H9 (cell line): Measurements from ENCODE around the gene TOMM70. TPM values are rescaled to one million over a fixed set of nuclear protein-coding genes. Genes with fewer than 3 reads are reported as not detected.
A peak's percentile ranks its signal among the peaks of the same experiment; 100 is the strongest.

Source experiments
- DNase-seq: peaks from one replicate; pipeline ENCODE4 v3.0.0-alpha.2; 2017
- H2AFZ ChIP-seq: one replicate; pipeline ENCODE4 v1.6.1; 2013; ENCODE audit warnings: mild to moderate bottlenecking, low read length, control low read depth, moderate library complexity
- H2AK5ac ChIP-seq: 2 replicates; pipeline ENCODE4 v1.6.1; 2013; ENCODE audit warnings: low read length, control low read depth, mixed read lengths; ENCODE audit not compliant: insufficient read length
- H2BK120ac ChIP-seq: one replicate; pipeline ENCODE4 v1.6.1; 2013; ENCODE audit warnings: low read depth, mild to moderate bottlenecking, low read length, control low read depth, inconsistent platforms; ENCODE audit not compliant: poor library complexity, severe bottlenecking
- H2BK12ac ChIP-seq: 2 replicates; pipeline ENCODE4 v1.6.1; 2013; ENCODE audit warnings: low read length, control low read depth, mixed read lengths, low read depth; ENCODE audit not compliant: insufficient read length
- H2BK15ac ChIP-seq: 2 replicates; pipeline ENCODE4 v1.6.1; 2013; ENCODE audit warnings: low read depth, low read length, control low read depth
- H2BK20ac ChIP-seq: one replicate; pipeline ENCODE4 v1.6.1; 2013; ENCODE audit warnings: low read depth, mild to moderate bottlenecking, low read length, control low read depth, inconsistent platforms; ENCODE audit not compliant: poor library complexity, severe bottlenecking
- H2BK5ac ChIP-seq: 2 replicates; pipeline ENCODE4 v1.6.1; 2013; ENCODE audit warnings: low read length, control low read depth, mixed read lengths; ENCODE audit not compliant: insufficient read length
- H3K14ac ChIP-seq: 2 replicates; pipeline ENCODE4 v1.6.1; 2013; ENCODE audit warnings: low read length, control low read depth; ENCODE audit not compliant: insufficient read depth
- H3K18ac ChIP-seq: 2 replicates; pipeline ENCODE4 v1.6.1; 2013; ENCODE audit warnings: low read depth, mild to moderate bottlenecking, mixed read lengths, low read length, control low read depth; ENCODE audit not compliant: insufficient read length
- H3K23ac ChIP-seq: 2 replicates; pipeline ENCODE4 v1.6.1; 2013; ENCODE audit warnings: low read length, control low read depth, mixed read lengths, low read depth; ENCODE audit not compliant: insufficient read length
- H3K23me2 ChIP-seq: 2 replicates; pipeline ENCODE4 v1.6.1; 2013; ENCODE audit warnings: low read depth, mild to moderate bottlenecking, mixed read lengths, low read length, control low read depth; ENCODE audit not compliant: insufficient read length, poor library complexity, severe bottlenecking
- H3K27ac ChIP-seq: 2 replicates; pipeline ENCODE4 v1.5.1; 2013; ENCODE audit warnings: low read length, control low read depth, mixed read lengths, low read depth; ENCODE audit not compliant: insufficient read length
- H3K27me3 ChIP-seq: 2 replicates; pipeline ENCODE4 v1.6.1; 2013; ENCODE audit warnings: low read length, control low read depth, inconsistent platforms; ENCODE audit not compliant: insufficient read depth
- H3K4ac ChIP-seq: 2 replicates; pipeline ENCODE4 v1.6.1; 2013; ENCODE audit warnings: low read depth, mild to moderate bottlenecking, control low read depth, inconsistent platforms, low read length, moderate library complexity
- H3K4me1 ChIP-seq: 2 replicates; pipeline ENCODE4 v1.6.1; 2013; ENCODE audit warnings: low read length, control low read depth, inconsistent platforms; ENCODE audit not compliant: insufficient read depth
- H3K4me2 ChIP-seq: 2 replicates; pipeline ENCODE4 v1.6.1; 2013; ENCODE audit warnings: low read length, control low read depth, mixed read lengths; ENCODE audit not compliant: insufficient read length, insufficient read depth
- H3K56ac ChIP-seq: 2 replicates; pipeline ENCODE4 v1.6.1; 2013; ENCODE audit warnings: low read depth, mild to moderate bottlenecking, mixed read lengths, low read length, control low read depth; ENCODE audit not compliant: insufficient read length
- H3K79me1 ChIP-seq: 2 replicates; pipeline ENCODE4 v1.6.1; 2013; ENCODE audit warnings: low read depth, mild to moderate bottlenecking, moderate library complexity, low read length, control low read depth, inconsistent platforms; ENCODE audit not compliant: insufficient read depth, poor library complexity, severe bottlenecking
- H3K79me2 ChIP-seq: 2 replicates; pipeline ENCODE4 v1.6.1; 2013; ENCODE audit warnings: low read length, control low read depth, inconsistent platforms; ENCODE audit not compliant: insufficient read depth
- H3K9ac ChIP-seq: 2 replicates; pipeline ENCODE4 v1.6.1; 2013; ENCODE audit warnings: low read length, control low read depth, mixed read lengths; ENCODE audit not compliant: insufficient read length; ENCODE audit errors: extremely low read depth
- H3K9me3 ChIP-seq: one replicate; pipeline ENCODE4 v1.6.1; 2013; ENCODE audit warnings: low read depth, low read length, inconsistent platforms; ENCODE audit not compliant: control insufficient read depth
- H3T11ph ChIP-seq: one replicate; pipeline ENCODE4 v1.6.1; 2013; ENCODE audit warnings: mild to moderate bottlenecking, low read length, control low read depth, inconsistent platforms
- H4K20me1 ChIP-seq: one replicate; pipeline ENCODE4 v1.6.1; 2013; ENCODE audit not compliant: control insufficient read depth, insufficient read length, insufficient read depth
- H4K5ac ChIP-seq: 2 replicates; pipeline ENCODE4 v1.6.1; 2013; ENCODE audit warnings: low read depth, mild to moderate bottlenecking, mixed read lengths, low read length, control low read depth; ENCODE audit not compliant: insufficient read length
- H4K8ac ChIP-seq: replicated peaks from 2 replicates; pipeline ENCODE4 v1.6.1; 2013; ENCODE audit warnings: low read length, control low read depth, mixed read lengths, low read depth; ENCODE audit not compliant: insufficient read length
- H4K91ac ChIP-seq: 2 replicates; pipeline ENCODE4 v1.6.1; 2013; ENCODE audit warnings: low read depth, mild to moderate bottlenecking, moderate library complexity, mixed read lengths, low read length, control low read depth; ENCODE audit not compliant: insufficient read length
- H3K27ac Mint-ChIP-seq, 3 experiments: 2 replicates in 2 of 3; 3 replicates in 1 of 3; pipeline ENCODE4 v1.8.0; 2020 to 2021; ENCODE audit warnings: mixed read lengths in 3 of 3, mild to moderate bottlenecking in 1 of 3, moderate library complexity in 1 of 3
- H3K27me3 Mint-ChIP-seq: 2 replicates; pipeline ENCODE4 v1.8.0; 2021; ENCODE audit warnings: low read depth, mild to moderate bottlenecking, moderate library complexity, mixed read lengths
- H3K36me3 Mint-ChIP-seq, 3 experiments: 2 replicates in 2 of 3; 3 replicates in 1 of 3; pipeline ENCODE4 v1.8.0; 2020 to 2021; ENCODE audit warnings: low read depth in 3 of 3, mixed read lengths in 3 of 3; ENCODE audit not compliant: insufficient read depth in 1 of 3
- H3K4me1 Mint-ChIP-seq, 2 experiments: 2 replicates each; pipeline ENCODE4 v1.8.0; 2020; ENCODE audit warnings: mixed read lengths in 2 of 2
- H3K4me3 Mint-ChIP-seq, 2 experiments: 2 replicates in 1 of 2; 3 replicates in 1 of 2; pipeline ENCODE4 v1.8.0; 2020 to 2021; ENCODE audit warnings: mild to moderate bottlenecking in 2 of 2, mixed read lengths in 2 of 2, moderate library complexity in 1 of 2
- H3K9me3 Mint-ChIP-seq, 2 experiments: 2 replicates in 1 of 2; 3 replicates in 1 of 2; pipeline ENCODE4 v1.8.0; 2020; ENCODE audit warnings: mild to moderate bottlenecking in 2 of 2, mixed read lengths in 2 of 2, moderate library complexity in 1 of 2
- CTCF ChIP-seq: fragments of 200-600 bp; sonication (generic); conservative IDR thresholded peaks from 3 replicates; pipeline ENCODE4 v1.8.0; 2021; ENCODE audit warnings: antibody characterized with exemption, mild to moderate bottlenecking
- WGBS: extraction: QIAGEN DNeasy Blood & Tissue Kit; methylation state at CpG from one replicate; pipeline ENCODE4 v1.1.7; 2013; ENCODE audit warnings: missing lambda C conversion rate, low lambda C conversion rate, mixed read lengths; ENCODE audit not compliant: insufficient read length; ENCODE audit errors: extremely low coverage; 5-methylcytosine and 5-hydroxymethylcytosine counted together
- total RNA-seq: library from RNA; stranded (reverse); gene quantifications from 2 replicates; pipeline ENCODE4 v1.2.1, GENCODE V29; 2021

The TOMM70 gene
- total RNA-seq, 1 experiment from 2014 or later, result 53.0 TPM

- peak overlapping the region; percentile 14 for H3K4me2 ChIP-seq
- H3K27ac ChIP-seq, result no peak overlapping the region
- no peak overlapping the region for H2BK120ac ChIP-seq
- H2AFZ ChIP-seq, result no peak overlapping the region
- peaks cover 2% of the 10 kb centered on the region for H3K79me1 ChIP-seq
- no peak for TF ChIP-seq CTCF
- H3K14ac ChIP-seq, result no peak overlapping the region
- no peak overlapping the region for H3K4ac ChIP-seq
- H3K9ac ChIP-seq, result no peak overlapping the region
- no peak overlapping the region for H4K91ac ChIP-seq
- H3K4me1 Mint-ChIP-seq, result peaks cover 38 to 43% of the 10 kb centered on the region in 2 experiments
- H3K4me1 ChIP-seq, result peaks cover 5% of the 10 kb centered on the region; the same call in 1 of the 2 replicates
- no peak overlapping the region for H2BK5ac ChIP-seq
- no peaks in the 10 kb centered on the region for H3K27me3 ChIP-seq
- no peak overlapping the region for H3K23ac ChIP-seq
- no peak overlapping the region; a peak in 1 of 7 replicates for H3K27ac Mint-ChIP-seq
- H2BK15ac ChIP-seq, result no peak overlapping the region
- H3T11ph ChIP-seq, result no peak overlapping the region
- no peaks in the 10 kb centered on the region for H3K9me3 ChIP-seq
- peaks cover 2 to 6% of the 10 kb centered on the region in 2 experiments; a peak in 2 of 5 replicates for H3K9me3 Mint-ChIP-seq
- no peaks in the 10 kb centered on the region for H3K27me3 Mint-ChIP-seq
- H3K18ac ChIP-seq, result no peak overlapping the region
- no peaks in the 10 kb centered on the region for H3K79me2 ChIP-seq
- no peak for DNase-seq
- H2BK20ac ChIP-seq, result no peak overlapping the region
- no peak overlapping the region for H2BK12ac ChIP-seq
- no peak overlapping the region for H4K5ac ChIP-seq
- H4K20me1 ChIP-seq, result no peaks in the 10 kb centered on the region
- no peak overlapping the region for H4K8ac ChIP-seq
- H3K23me2 ChIP-seq, result no peaks in the 10 kb centered on the region
- no CpG with 5 or more reads among the region's 4 CpGs for WGBS
- no peak overlapping the region for H2AK5ac ChIP-seq
- peaks cover 13 to 44% (median 17%) of the 10 kb centered on the region in 3 experiments for H3K36me3 Mint-ChIP-seq
- H3K4me3 Mint-ChIP-seq, result no peak overlapping the region
- no peak overlapping the region for H3K56ac ChIP-seq
Observed at GRCh38 chr3:100412912-100413590, 12.2 kb upstream of the TOMM70 start.
